GM21576 (cell line): ENCODE data around the gene GARS1.

Source experiments
- ATAC-seq: cut with Tn5 transposase; IDR thresholded peaks from one replicate; pipeline ENCODE4 v1.9.1; 2021; ENCODE audit warnings: mild to moderate bottlenecking, moderate library complexity; ENCODE audit not compliant: unreplicated experiment

Gene GARS1, protein sequence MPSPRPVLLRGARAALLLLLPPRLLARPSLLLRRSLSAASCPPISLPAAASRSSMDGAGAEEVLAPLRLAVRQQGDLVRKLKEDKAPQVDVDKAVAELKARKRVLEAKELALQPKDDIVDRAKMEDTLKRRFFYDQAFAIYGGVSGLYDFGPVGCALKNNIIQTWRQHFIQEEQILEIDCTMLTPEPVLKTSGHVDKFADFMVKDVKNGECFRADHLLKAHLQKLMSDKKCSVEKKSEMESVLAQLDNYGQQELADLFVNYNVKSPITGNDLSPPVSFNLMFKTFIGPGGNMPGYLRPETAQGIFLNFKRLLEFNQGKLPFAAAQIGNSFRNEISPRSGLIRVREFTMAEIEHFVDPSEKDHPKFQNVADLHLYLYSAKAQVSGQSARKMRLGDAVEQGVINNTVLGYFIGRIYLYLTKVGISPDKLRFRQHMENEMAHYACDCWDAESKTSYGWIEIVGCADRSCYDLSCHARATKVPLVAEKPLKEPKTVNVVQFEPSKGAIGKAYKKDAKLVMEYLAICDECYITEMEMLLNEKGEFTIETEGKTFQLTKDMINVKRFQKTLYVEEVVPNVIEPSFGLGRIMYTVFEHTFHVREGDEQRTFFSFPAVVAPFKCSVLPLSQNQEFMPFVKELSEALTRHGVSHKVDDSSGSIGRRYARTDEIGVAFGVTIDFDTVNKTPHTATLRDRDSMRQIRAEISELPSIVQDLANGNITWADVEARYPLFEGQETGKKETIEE

DNA sequence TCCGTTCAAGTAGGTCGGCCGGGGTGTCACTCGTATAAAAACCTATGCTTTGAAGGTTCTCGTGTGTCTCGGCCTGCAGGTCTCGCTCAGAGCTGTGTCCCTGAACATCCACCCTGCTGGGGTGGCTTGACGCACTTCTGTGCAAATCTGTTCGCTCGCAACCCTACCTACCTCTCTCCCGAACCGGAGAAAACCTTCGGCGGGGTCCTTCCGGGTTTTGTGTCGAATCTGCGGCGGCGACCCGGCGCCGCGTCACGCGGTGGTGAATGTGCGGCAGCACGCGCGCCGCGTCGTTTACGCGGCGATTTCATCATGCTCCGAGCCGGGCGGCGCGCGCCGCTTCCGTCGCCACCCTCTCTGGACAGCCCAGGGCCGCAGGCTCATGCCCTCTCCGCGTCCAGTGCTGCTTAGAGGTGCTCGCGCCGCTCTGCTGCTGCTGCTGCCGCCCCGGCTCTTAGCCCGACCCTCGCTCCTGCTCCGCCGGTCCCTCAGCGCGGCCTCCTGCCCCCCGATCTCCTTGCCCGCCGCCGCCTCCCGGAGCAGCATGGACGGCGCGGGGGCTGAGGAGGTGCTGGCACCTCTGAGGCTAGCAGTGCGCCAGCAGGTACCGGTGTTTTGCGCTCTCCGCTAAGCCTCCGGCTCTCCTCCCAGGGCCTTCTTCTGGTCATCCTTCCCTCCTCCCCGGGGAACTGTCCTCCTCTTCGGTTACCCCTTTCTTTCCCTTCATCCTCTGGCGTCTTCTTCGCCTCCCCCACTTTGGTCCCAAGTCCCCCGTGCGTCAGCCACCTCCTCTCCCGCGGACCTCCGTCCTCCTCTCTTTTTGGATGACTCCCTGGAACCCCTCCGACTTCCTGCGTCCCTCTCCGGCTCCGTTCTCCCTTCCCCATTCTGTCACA, at the start of gene GARS1:
TSS of gene GARS1 (plus strand) at position 339 of the 896 bp plus-strand sequence. CDS start at position 383, 44 bp downstream.
- ATAC-seq = peak; percentile 87

DNA sequence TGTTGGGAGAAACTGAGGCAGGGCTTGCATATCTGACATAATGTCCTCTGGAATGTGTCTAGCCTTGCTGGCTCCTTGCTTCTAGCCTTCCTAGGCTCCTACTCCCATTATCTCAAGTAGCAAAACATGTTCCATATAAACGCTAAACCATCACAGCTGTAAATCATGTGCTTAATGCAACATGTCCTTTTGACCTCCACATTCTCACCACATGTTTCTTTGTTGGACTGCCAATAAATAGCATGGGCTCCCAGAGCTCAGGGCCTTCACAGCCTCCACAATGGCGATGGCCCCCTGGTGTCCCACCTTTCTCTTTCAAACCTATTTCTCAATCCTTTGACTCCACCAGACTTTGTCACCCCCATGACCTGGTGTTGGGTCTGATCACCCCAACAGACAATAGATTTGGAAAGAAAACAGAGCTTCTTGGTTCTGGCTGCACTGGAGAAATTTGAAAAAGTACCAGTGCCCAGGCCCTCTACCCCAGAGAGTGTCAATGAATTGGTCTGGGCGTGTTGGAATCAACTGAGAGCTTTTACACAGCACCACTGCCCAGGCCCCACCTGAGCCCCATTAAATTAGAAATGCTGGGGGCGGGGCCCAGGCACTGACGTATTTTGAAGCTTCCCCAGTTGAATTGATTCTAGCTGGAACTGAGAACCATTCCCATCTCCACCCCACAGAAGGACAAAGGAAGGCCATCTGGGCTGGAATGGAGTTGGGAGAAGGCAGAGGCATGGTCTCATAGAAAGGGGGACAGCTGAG, 48.7 kb upstream of the GARS1 start:
- no peak for ATAC-seq

DNA sequence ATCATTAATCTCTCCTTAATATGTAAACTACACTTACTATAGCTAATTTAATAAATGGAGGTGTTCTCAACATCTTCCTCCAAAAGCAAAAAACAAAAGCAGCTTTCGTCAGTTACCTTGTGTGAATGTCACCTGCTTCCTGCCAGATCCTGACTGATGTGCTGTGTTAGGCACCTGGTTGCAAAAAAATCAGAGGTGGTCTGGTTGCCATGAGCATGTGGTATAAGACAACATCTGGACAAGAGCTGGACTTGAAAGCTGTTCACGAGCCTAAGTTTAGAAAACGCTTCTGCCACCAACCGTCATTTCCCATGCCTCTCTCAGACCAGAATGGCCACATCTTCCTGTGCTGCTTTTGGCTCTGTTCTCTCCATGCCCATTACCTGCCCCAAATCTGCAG, 48.1 kb upstream of the GARS1 start:
- no peak for ATAC-seq

DNA sequence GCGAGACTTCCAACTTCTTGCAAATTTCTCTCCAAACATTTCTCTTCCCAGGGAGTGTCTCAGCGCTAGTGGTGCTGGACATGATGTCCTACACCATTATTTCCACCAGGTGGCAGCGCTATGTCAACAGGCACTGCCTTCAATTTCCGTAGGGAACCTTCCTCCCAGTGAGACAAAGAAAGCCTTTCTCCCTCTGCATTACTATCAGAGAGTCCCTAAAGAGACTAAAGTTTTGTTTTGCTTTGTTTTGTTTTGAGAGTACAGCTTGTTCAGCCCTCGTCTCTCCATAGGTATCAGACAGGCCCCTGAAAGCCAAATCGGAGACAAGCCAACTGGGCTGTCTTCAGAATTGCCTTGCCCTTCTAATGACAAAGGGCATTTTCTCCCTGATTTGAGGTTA, 45.8 kb upstream of the GARS1 start:
- ATAC-seq = no peak

DNA sequence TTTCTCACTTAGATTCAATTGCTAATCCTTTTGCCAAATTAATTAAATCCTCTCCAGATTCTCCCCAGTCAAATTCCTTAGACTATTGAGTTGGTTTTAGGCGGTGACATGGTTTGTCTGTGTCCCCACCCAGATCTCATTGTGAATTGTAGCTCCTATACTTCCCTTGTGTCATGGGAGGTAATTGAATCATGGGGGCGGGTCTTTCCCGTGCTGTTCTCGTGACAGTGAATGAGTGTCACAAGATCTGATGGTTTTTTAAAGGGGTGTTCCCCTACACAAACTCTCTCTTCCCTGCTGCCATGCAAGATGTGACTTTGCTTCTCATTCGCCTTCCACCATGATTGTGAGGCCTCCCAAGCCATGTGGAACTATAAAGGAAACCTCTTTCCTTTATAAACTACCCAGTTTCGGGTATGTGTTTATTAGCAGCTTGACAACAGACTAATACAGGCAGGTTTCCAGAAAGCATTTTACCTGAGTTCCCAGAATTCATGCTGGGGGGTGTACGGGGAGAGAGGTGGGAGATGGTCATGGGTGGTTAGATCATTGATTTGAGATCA, 44.7 kb upstream of the GARS1 start:
- ATAC-seq = no peak

DNA sequence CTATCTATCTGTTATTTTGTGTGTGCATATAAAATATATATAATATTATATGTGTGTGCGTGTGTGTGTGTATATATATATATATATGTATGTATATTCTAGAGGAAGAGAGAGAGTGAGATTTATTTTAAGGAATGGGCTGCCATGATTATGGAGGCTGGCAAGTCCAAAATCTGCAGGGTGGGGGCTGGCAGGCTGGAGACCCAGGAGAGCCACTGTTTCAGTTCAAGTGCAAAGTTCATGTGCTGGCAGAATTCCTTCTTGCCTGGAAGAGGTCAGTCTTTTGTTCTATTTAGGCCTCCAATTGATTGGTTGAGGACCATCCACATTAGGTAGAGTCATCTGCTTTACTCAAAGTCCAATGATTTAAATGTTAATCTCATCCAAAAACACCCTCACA, 42.3 kb upstream of the GARS1 start:
- no peak for ATAC-seq

DNA sequence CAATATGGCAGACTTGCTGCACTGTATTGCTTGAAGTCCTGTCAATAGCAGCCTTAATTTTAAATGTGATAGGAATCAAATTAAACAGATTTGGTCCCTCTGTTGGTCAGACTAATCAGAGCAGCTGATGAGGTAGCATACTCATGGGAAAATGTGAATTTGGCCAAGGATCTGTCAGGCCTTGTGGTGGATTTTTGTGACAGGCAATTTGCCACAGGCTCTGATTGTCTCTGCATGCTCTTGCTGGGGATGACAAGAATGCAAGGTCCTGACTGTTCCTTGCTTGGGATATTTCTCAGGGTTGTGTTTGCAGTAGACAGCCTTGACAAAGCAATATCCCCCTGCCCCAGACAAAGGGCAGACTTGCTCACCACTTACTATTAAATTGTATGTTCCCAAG, 41.5 kb upstream of the GARS1 start:
- ATAC-seq = no peak

DNA sequence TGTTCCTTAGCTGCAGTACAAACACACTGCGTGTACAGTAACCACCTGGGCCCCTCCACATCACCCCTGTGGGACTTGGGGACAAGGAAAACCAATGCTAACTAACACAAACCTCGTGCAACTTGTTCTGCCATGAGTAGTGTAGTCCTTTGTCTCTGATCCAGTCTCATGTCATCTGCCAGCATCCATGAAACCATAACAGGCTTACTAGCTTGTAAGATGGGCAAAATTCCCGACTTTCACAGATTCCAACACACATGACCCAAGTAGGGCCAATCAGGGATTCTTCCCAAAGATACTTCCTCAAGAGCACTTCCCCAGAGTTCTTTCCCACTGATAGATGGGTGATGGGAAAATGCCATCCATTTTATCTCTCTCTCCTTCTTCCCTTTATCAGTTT, 41.1 kb upstream of the GARS1 start:
- ATAC-seq = no peak

DNA sequence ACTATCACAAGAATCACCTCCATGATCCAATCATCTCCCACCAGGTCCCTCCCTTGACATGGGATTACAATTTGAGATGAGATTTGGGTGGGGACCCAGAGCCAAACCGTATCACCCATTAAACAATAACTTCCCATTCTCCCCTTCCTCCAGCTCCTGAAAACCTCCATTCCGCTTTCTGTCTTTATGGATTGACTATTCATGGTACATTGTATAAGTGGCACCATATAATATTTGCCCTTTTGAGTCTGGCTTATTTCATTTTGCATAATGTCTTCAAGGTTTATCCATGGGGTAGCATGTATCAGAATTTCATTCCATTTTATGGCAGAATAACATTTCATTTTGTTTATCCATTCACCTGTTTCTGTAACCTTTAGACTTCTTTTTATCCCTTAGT, 39.2 kb upstream of the GARS1 start:
- no peak for ATAC-seq

DNA sequence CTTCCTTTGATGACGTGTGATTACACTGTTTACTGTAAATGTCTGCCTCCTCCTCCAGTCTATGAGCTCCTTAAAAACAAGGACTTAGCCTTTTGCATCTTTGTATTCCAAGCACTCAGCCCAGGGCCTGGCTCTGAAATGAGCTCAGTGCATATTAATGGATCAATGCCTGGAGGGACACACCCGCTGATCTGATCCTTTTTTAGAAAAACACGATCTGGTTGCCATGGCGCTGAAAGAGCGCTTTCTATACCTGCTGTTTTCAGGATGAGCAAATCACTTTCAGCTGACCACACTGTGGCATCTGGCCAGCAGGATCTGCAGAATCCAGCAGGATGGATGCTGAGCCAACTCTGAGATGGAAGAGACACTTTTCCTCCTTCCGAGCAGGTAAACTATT, 37.8 kb upstream of the GARS1 start:
- ATAC-seq = no peak

DNA sequence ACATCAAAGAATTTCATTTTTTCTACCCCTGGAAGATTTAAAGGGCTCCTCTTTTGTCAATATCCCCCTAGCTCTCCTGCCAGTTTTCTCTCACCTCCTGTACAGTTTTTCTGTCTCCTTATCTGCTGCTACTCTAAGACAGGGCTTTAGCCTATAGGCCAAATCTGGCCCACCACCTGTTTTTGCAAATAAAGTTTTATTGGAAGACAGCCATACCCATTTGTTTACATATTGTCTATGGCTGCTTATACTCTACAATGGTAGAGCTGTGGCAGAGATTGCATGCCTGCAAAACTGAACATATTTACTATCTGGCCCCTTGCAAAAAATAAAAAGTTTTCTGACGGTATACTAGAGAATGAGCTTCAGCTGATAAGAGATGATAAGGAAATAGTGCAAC, 37.4 kb upstream of the GARS1 start:
- no peak for ATAC-seq

DNA sequence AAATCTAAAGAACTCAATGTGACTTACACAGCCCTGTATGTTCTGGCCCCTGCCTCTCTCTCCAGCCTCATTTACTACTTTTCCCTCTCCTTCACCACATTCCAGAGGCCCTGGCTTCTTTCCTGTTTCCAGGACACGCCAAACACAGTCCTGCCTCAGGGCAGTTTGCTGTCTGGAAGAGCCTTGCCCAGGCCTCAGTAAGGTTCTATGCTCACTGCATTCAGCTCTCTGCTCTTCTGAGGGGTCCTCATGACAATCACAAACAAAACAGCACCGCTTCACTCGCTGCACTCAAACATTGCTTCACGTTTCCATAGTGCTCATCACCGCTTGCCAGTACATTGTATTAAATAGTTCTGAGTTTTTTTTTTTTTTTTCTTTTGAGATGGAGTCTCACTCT, 35.1 kb upstream of the GARS1 start:
- ATAC-seq = no peak

DNA sequence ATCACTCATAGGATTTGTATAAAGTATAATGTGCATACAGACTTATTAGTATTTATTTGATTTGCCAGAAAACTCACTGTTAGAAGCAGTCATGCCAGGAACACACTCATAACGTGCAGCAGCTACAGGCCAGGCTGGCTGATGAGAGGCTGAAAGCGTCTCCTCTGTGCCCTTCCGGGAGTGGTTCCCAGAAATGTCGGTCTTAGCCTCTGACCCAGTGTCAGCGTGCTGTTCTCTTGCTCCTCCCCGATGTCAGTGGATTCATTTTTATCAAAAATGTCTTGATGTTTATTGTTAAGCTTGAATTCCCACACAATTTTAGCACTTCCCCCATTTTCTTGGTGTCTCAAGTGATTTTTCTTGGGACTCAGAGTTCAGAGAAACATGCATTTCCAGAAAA, 33.3 kb upstream of the GARS1 start:
- ATAC-seq = no peak

DNA sequence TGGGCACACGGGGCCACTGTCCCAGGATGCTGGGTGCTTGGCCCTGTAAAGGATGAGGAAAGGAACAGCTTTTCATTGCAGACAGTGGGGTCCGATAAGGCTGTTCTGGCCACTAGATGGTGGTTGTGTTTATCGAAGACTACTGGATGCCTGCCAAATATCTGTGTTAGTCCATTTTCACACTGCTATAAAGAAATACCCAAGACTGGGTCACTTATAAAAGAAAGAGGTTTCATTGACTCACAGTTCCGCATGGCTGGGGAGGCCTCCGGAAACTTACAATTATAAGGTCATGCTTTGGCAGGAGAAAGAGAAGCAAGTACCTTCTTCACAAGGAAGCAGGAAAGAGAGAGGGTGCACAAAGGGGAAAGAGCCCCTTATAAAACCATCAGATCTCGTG, 32.2 kb upstream of the GARS1 start:
- ATAC-seq = no peak

DNA sequence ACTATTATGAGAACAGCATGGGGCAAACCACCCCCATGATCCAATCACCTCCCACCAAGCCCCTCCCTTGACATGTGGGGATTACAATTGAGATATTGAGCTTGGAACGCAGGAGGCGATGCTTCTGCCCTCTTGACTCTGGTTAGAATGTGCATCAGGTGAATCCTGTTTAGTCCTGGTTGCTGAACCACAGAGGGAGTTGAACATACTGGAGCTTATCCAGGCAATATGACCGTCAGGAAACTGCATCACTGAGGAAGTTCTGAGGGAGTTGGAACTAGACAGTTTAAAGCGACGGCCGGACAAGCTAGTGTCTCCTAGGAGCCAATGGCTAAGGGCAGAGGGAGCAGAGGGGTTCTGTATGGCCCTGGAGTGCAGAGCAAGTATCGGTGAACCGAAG, 31.8 kb upstream of the GARS1 start:
- ATAC-seq = no peak

DNA sequence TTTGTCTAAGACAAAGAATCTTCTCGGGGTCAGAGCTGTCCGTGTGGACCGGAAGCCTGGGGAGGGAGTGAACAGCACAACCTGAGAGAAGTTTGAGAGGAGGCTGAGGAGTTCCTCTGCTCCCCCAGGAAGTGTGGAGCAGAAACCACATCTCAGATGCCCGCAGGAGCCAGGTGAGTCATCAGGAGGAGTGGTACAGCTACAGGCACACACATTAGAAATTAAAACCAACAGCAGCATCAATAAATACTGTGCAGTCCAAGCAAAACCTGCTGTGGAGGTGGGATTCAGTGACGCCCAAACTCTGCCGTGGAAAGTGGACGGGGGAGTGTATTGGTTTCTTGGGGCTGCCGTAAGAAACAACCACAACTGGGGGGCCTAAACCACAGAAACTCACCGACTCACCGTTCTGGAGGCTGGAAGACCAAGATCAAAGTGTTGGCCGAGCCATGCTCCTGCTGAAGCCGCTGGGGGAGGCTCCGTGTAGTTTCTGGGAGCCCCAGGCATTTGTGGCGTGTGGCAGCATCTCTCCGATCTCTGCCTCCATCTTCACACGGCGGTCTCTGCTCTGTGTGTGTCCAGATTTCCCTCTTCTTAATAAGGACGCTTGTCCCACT, 31.2 kb upstream of the GARS1 start:
- no peak for ATAC-seq

DNA sequence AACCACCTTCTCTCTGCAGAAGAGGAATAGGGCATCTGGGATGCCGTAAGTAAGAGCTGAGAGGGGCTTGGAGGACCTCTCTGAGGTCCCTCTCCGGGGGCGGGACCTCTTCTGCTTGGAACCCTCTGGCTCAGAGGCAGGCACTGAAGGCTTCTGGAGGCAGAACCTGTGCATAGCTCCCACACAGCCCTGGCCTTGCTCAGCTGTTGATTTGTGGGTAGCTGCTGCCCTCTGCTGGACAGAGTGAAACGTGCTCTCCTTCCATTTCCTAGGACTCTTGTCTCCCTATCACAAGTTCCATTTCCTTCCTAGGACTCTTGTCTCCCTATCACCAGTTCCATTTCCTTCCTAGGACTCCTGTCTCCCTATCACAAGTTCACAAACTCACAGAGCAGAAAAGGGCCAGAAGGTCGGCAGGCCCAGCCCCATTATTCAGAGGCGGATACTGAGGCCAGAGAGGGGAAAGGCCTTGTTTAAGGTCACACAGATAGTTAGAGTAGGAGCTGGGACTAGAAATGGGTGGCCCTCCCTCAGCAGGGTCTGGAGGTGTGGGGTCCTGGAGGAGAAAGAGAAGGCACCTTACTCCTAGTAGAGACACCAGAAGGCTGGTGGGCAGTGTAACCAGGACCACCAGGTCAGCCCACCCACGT, 30.3 kb upstream of the GARS1 start:
- ATAC-seq = peak; percentile 86

DNA sequence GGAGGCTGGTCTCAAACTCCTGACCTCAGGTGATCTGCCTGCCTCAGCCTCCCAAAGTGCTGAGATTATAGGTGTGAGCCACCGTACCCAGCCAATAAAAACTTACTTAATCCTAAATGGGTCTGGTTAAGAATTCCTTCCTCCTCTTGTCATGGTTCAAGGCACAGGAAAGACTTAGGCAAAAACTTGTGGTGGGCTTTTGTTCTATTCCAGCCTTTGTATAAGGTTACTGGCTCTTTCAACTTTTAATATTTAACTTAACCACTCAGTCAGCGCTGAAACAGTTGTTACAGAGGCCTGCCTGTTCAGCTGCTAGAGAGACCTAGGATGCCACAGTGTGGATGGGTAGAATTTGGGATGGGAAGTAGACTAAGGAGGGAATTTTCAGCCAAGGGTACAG, 28.1 kb upstream of the GARS1 start:
- ATAC-seq = no peak

DNA sequence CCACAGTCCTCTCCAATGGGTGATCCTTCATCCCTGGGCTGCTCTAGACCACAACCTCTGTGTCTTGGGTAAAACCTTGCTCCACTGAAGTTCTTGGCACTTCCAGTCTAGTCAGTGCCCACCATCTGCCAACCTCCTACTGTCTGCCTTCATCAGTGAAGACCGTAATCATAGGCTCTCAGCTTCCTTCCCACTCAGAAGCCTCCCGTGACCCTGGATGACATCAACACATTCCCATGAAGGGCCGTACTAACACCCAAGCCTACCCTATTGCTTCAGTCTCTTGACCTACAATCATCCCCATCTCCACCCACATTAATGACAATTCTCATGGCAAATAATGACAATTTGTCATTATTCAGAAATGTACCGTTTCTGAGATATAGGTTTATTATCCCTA, 27.6 kb upstream of the GARS1 start:
- no peak for ATAC-seq
